ENCODE measurements around the gene NHSL2. TPM values are rescaled to one million over a fixed set of nuclear protein-coding genes. Genes with fewer than 3 reads are reported as not detected.

Gene NHSL2
- total RNA-seq, 4 donors from 2014 or later: 7.6 to 30.8 (median 9.1) TPM

GRCh38 chrX:71913156-71913950 is 2.7 kb downstream of the NHSL2 start:
- no peak for TF ChIP-seq POLR2A (IDR thresholded peaks at IDR 0.05)
- TF ChIP-seq, protein P1, sequence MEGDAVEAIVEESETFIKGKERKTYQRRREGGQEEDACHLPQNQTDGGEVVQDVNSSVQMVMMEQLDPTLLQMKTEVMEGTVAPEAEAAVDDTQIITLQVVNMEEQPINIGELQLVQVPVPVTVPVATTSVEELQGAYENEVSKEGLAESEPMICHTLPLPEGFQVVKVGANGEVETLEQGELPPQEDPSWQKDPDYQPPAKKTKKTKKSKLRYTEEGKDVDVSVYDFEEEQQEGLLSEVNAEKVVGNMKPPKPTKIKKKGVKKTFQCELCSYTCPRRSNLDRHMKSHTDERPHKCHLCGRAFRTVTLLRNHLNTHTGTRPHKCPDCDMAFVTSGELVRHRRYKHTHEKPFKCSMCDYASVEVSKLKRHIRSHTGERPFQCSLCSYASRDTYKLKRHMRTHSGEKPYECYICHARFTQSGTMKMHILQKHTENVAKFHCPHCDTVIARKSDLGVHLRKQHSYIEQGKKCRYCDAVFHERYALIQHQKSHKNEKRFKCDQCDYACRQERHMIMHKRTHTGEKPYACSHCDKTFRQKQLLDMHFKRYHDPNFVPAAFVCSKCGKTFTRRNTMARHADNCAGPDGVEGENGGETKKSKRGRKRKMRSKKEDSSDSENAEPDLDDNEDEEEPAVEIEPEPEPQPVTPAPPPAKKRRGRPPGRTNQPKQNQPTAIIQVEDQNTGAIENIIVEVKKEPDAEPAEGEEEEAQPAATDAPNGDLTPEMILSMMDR (IDR thresholded peaks at IDR 0.05): no peak
- Histone ChIP-seq H3K27me3 (peaks cover 0 to 7% of the 10 kb centered on the region in 2 donors), H3K27ac (no peak overlapping the region), H3K4me3 (no peak overlapping the region), H3K9me3 (no peaks in the 10 kb centered on the region), H3K4me1 (no peaks in the 10 kb centered on the region), H3K36me3 (no peaks in the 10 kb centered on the region)
- DNase-seq: no peak
- intact Hi-C loops (cut with DNase I; ENCODE audit: low total_unique reads): no loop called here

- no peaks in the 10 kb centered on the region for H3K4me1 ChIP-seq
- peak; percentile 30 to 37 for DNase-seq
- intact Hi-C loops (cut with DNase I; ENCODE audit: low total_unique reads): no loop called here
- H3K27me3 ChIP-seq: no peaks in the 10 kb centered on the region
- no peaks in the 10 kb centered on the region for H3K36me3 ChIP-seq
- no peak overlapping the region for H3K4me3 ChIP-seq
- no peak for TF ChIP-seq POLR2A (IDR thresholded peaks at IDR 0.05)
- TF ChIP-seq, protein P1 (IDR thresholded peaks at IDR 0.05): no peak
- H3K9me3 ChIP-seq: no peaks in the 10 kb centered on the region
- peak overlapping the region in 1 of 2 donors; percentile 61 for H3K27ac ChIP-seq
Observed at GRCh38 chrX:71917621-71918343, 7.1 kb downstream of the NHSL2 start.

- Histone ChIP-seq H3K27ac (no peak overlapping the region), H3K36me3 (no peaks in the 10 kb centered on the region), H3K9me3 (no peaks in the 10 kb centered on the region), H3K27me3 (no peaks in the 10 kb centered on the region), H3K4me1 (no peaks in the 10 kb centered on the region), H3K4me3 (no peak overlapping the region)
- no peak for DNase-seq
- TF ChIP-seq POLR2A (IDR thresholded peaks at IDR 0.05): no peak
- TF ChIP-seq, protein P1 (IDR thresholded peaks at IDR 0.05): no peak
- intact Hi-C loops (cut with DNase I; ENCODE audit: low total_unique reads): no loop called here
Observed at GRCh38 chrX:71919431-71919830, 8.8 kb downstream of the NHSL2 start.

DNA sequence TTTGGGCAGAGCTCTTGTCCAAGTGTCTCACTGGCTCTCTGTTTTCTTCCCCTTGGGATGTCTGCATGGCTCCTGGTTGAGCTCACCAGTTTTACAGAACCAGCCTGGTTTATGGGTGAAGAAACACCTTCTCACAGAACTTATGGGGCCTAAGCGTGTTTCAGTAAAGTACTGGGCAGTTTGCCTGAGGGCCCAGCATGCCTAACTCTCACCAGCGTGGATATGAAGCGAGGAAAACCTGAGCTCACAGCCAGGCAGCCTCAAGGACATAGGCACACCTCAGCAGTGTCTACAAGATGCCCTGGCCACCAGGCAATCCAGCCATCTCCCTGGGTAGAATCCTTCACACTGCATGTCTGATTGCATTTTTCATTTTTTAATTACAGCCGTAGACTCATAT is 9.2 kb downstream of the NHSL2 start:
- intact Hi-C loops (cut with DNase I; ENCODE audit: low total_unique reads): no loop called here
- no peaks in the 10 kb centered on the region for H3K27me3 ChIP-seq
- no peaks in the 10 kb centered on the region for H3K4me1 ChIP-seq
- H3K9me3 ChIP-seq: no peaks in the 10 kb centered on the region
- H3K36me3 ChIP-seq: no peaks in the 10 kb centered on the region
- DNase-seq: no peak
- H3K4me3 ChIP-seq: no peak overlapping the region
- H3K27ac ChIP-seq: no peak overlapping the region
- TF ChIP-seq POLR2A (IDR thresholded peaks at IDR 0.05): no peak
- TF ChIP-seq, protein P1 (IDR thresholded peaks at IDR 0.05): no peak

DNA sequence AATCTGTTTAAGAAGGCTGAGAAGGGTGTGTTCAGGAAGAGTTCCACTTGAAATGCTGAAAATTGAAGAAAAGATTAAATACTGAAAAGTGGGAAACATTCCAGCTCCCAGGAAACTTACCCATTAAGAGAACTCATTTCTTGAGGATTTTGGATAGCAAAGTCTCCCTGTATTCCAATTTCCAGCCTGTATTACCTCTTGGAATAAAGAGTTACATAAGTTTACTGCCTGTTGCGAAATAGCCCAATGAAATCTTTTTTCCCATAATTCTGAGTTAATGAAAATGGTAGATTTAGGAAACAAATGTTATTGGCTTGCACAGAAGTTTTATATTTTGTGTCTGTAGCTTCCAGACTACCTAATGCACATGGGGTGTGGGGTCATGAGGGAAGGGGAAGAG is 12.0 kb downstream of the NHSL2 start:
- intact Hi-C loops (cut with DNase I; ENCODE audit: low total_unique reads): no loop called here
- no peaks in the 10 kb centered on the region for H3K27me3 ChIP-seq

More for the DNA sequence above, 12.0 kb downstream of the NHSL2 start:
- H3K27ac ChIP-seq: peak overlapping the region in 1 of 2 donors; percentile 12
- H3K36me3 ChIP-seq: no peaks in the 10 kb centered on the region
- DNase-seq: no peak
- H3K4me1 ChIP-seq: no peaks in the 10 kb centered on the region
- no peak overlapping the region for H3K4me3 ChIP-seq
- no peak for TF ChIP-seq POLR2A (IDR thresholded peaks at IDR 0.05)
- no peaks in the 10 kb centered on the region for H3K9me3 ChIP-seq

Measured in uterus (tissue), 4 donors.